ENCODE data around the gene KDM4B.
"Not testable (repeated sequence)": the region's sequence is repeated elsewhere in the genome, so short reads cannot be mapped to it uniquely, and the experiment has no call there.

KDM4B gene

GRCh38 chr19:4969292-4969771, 419 bp downstream of the KDM4B start:
- no peak for DNase-seq

- DNase-seq, result no peak
These were observed 1.0 kb downstream of the KDM4B start for GRCh38 chr19:4969772-4970531.

- no peak for DNase-seq
These were observed 1.9 kb downstream of the KDM4B start for GRCh38 chr19:4970558-4971423.

DNA sequence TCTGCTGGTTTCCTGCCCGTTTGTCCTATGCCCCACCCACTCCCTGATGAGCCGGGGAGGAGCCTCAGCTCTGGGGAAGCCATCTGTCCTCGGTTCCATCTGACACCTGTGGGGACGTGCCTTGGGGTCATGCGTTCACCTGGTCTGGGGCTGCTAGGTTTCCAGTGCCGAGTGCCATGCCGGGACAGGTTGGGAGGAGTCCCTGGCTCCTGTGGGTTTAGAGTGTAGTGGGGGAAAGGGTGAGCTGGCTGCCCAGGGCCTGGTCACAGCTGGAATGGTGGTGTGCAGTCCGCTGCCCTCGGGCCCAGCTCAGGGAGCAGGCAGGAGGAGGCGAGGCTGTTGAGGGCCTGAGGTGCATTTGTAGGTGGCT, 2.5 kb downstream of the KDM4B start:
- DNase-seq, result no peak

DNA sequence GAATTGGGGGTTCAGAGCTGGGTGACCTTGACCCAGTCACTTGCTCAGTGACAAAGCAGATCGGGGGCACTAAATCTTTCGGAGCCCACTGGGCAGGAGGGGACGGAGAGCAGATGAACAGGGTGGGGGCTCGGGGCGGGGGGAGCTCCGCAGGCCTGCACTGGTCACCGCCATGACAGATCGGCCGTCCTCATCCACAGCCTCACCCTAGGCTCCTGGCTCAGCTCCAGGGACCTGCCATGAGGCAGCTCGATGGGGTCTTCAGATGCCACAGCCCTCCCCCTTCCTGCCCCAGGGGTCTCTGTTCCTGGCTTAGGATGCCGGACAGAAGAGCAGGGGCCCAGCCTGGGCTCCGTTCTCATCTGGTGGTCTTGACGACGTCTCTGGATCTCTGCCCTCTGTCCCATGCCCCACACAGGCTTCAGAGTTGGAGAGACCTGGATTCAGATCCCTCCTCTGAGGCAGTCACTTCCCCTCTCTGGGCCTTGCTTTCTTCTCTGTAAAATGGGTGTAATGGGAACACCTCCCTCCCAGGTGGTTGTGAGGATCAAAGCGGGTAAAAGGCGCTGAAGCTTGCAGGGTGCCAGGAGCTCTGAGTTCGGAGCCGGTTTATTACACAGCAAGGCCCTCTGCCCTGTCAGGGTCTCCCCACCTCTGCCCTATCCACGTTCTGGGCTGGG, 3.0 kb downstream of the KDM4B start:
- no peak for DNase-seq

- DNase-seq, result no peak
These were observed 3.8 kb downstream of the KDM4B start for GRCh38 chr19:4972509-4973230.

- DNase-seq, result no peak
These were observed 6.1 kb downstream of the KDM4B start for GRCh38 chr19:4974880-4975469.

GRCh38 chr19:4975601-4976000, 6.7 kb downstream of the KDM4B start:
- not testable (repeated sequence) for DNase-seq

DNA sequence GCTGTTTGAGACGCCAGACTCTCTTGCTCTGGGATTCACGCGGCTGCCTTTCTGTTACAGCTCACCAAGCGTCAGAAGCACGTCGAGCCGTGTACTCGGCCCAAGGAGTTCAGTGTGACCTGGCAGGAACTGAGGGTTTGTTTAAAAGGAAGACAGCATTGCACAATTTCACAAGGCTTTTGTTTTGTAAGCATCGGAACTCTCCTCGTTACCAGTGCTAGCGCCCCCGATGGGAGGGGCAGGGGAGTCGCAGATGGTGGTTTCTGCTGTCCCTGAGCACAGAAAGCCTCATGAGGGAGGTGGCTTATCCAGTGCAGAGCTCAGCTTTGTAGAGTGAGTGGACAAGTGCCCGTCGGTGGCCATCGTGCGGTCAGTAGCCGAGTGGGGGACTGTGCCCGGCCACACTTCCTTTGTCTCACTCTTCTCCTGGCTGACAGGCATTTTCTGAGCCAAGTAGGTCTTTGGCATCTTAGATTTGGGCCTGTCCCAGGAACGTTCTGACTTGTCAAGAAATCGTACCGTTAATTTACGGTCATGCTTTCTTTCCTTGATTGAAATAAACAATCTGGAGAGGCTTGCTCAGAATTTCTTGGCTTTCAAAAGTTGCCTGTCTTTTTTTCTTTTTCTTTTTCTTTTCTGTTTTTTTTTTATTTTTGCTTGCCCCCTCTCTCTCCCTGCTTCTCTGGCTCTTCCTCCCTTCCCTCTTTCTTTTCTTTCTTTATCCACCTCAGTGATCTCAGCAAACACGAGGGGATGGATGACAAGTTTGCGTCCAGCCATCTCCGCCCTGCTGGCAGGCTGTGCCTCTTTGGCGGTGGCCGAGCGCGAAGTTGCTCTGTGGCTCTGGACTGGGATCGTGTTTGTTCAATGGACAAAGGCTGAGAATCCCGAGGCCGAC, 7.7 kb downstream of the KDM4B start:
- peak; percentile 64 for DNase-seq

DNA sequence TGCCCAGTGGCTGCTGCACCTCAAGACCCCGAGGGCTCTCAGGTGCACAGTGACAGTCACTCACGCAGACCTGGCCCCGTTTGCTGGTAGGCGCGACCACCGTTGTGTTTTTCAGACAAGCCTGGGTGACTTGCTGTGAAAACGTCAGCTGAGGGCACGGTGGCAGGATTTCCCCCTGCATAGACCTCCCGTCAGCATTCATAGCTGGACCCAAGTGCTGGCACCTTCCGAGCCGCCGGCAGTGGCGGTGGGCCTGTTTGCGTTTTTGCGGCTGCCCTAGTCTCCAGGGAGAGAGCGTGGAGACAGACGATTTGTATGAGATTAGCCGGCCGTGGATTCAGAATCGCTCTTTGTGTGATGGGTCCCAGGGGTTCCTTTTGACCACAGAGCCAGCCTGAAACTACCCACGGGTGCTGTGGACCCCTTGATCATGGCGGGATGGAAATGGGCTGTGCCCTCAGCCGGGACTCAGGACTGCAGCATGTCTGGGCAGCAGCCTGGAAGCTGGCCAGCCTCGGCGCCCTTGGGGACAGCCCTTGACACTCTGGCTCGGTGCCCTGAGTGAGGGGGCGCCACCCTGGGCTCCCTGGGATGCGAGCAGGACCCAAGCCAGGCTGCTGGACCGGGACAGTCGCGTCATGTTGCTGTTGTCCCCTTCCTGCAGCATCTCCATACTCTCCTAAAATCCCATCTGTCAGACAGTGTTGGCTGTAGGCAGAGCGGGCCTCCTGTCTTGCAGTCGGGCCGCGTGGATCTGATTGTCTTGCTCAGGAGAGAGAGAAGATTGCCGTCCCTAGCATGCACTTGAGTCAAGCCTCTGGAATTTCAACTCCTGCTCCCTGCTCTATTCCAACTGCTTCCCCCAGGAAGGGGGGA, 8.6 kb downstream of the KDM4B start:
- no peak for DNase-seq

- DNase-seq, result no peak
These were observed 10.4 kb downstream of the KDM4B start for GRCh38 chr19:4979211-4979807.

GRCh38 chr19:4980067-4980466, 11.2 kb downstream of the KDM4B start:
- no peak for DNase-seq

DNA sequence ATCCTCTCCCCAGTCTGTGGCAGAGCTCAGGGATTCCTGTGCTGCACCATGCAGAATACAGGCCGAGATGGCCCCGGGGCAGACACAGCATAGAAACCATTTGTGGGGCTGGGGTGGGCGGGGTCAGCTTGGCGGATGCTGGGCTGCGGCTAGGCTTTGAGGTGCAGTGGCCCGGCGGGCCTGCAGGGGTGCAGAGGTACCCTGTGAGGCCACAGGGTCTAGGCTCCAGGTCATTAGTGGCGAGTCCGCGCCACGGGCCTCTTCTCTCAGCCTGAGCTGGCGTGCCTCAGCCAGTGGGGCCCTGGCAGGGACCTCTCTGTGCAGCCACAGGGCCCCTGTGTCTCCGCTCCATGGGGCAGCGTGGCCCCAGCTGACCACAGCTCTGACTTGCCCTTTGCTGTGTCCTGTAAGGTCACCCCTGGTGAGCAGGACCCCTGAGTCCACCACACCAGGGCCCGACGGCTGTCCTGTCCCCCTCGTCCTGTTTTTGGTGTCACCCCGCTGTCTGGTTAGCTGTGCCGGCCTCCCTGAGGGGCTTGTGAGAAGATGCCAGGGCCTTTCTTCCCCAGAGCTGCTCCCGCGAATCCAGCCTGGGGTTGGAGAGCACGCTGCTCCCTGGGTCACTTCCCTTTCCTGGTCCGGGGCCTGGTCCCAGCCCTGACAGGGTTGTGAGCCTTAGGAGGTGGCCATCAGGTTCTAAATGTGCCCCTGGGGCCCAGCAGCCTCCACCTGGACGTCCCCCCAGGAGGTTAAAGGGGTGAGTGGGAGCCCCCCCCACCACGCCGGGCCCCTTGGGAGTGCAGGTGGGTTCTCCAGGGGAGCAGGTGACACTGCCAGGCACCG, 12.1 kb downstream of the KDM4B start:
- no peak for DNase-seq

GRCh38 chr19:4981681-4981958, 12.7 kb downstream of the KDM4B start:
- no peak for DNase-seq

DNA sequence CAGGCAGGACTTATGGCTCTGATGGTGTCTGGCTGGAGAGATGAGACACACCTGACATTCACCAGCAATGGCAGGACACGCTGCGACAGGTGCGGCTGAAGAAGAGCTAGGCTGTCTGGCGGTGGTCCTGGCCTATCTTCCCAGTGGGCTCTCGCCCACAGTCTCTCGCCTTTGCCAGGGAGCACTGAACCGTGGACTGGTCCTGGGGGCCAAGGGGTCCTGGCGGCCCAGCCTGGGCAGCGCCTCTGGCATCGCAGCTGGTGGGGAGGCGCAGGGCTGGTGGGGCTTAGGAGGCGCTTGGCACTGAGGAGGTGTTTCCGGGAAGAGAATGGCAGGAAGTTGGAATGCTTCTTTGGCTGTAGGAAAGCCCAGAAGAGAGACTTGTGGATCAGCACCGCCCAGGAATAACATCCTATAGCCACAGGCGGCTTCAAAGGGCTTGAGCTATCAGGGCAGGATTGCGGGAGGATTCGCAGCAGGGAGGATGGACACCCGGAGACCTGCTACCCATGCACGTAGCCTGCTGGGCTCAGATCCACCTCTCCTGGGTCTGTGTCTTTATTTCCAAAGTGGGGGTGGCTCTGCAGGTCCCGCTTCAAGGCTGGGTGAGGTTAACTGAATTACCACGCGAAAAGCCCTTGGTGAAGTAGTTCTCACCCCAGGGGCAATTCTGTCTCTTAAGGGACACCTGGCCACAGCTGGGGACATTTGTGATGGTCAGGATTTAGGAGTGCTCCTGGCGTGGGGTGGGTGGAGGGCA, 14.6 kb downstream of the KDM4B start:
- no peak for DNase-seq

DNA sequence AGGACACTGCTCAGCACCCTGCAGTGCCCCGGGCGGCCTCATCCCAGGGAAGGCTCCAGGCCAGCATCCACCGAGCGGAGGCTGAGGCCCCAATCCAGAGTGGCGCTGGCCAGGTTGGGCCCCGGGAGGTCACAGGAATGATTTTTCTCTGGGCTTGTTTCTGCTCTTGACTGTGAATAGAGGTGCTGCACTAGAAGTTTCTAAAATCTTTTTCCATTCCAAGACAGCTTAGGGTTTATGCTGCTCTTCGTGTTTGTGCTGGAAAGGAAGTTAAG, 15.1 kb downstream of the KDM4B start:
- no peak for DNase-seq

GRCh38 chr19:4984438-4984990, 15.6 kb downstream of the KDM4B start:
- DNase-seq, result no peak

- DNase-seq, result no peak
These were observed 16.7 kb downstream of the KDM4B start for GRCh38 chr19:4985551-4985991.

Measured in GDM1 (cell line).